HepG2 (cell line): ENCODE data around the gene GRP. TPM values are rescaled to one million over a fixed set of nuclear protein-coding genes. Genes with fewer than 3 reads are reported as not detected.

Experiments
- ARNTL ChIP-seq: sonication (generic); formaldehyde crosslinking; IDR thresholded peaks from 2 replicates; pipeline ENCODE4 v1.4.0; 2020; ENCODE audit warnings: mild to moderate bottlenecking, missing genetic modification reagents
- SAP130 ChIP-seq: IDR thresholded peaks from 2 replicates; pipeline ENCODE4 v1.6.1; 2016; ENCODE audit warnings: low read depth
- ZNF816 ChIP-seq: sonication (generic); formaldehyde crosslinking; IDR thresholded peaks from 2 replicates; pipeline ENCODE4 v1.8.0; 2022; ENCODE audit warnings: missing genetic modification reagents, mild to moderate bottlenecking, borderline replicate concordance
- polyA plus RNA-seq, 8 experiments: library from polyadenylated mRNA; depleted of rRNA in 3 of 8; stranded (reverse) in 7 of 8; unstranded in 1 of 8; fragments of >200 nt; fragmentation: Illumina TruSeq in 4 of 8; extraction: Trizol in 4 of 8; gene quantifications; 2 replicates each; pipeline versions ENCODE4 v1.2.1 to v1.2.3, GENCODE V29; 2011 to 2016; ENCODE audit warnings: low read depth in 4 of 8, missing spikeins in 1 of 8, mixed read lengths in 1 of 8; ENCODE audit not compliant: insufficient read depth in 1 of 8
- total RNA-seq, 5 experiments: library from RNA; depleted of rRNA; stranded (reverse); fragments of >200 nt; fragmentation: Illumina TruSeq; extraction: Trizol; gene quantifications; 2 replicates each; pipeline ENCODE4 v1.2.3, GENCODE V29; 2016; ENCODE audit warnings: low read depth in 1 of 5
- TF ChIP-seq, protein P1 (sequence below): sonication (generic); formaldehyde crosslinking; IDR thresholded peaks from 2 replicates; pipeline ENCODE4 v1.4.0; 2020; ENCODE audit warnings: mild to moderate bottlenecking, missing genetic modification reagents
- TF ChIP-seq, protein P2 (sequence below): sonication (generic); formaldehyde crosslinking; IDR thresholded peaks from 2 replicates; pipeline ENCODE4 v1.8.1; 2022; ENCODE audit warnings: mild to moderate bottlenecking, missing genetic modification reagents
- TF ChIP-seq, protein P3 (sequence below): sonication (generic); formaldehyde crosslinking; IDR thresholded peaks from 2 replicates; pipeline ENCODE4 v1.4.0; 2020; ENCODE audit warnings: mild to moderate bottlenecking, missing genetic modification reagents, borderline replicate concordance

GRP gene
- total and polyA plus RNA-seq, 2 of the 13 experiments (the other 11 are each of a cell fraction or from before 2014, with no cell fraction given): not detected

GRCh38 chr18:59273759-59274532 lies 54.0 kb downstream of the GRP start (continued):
- TF ChIP-seq, protein P1, sequence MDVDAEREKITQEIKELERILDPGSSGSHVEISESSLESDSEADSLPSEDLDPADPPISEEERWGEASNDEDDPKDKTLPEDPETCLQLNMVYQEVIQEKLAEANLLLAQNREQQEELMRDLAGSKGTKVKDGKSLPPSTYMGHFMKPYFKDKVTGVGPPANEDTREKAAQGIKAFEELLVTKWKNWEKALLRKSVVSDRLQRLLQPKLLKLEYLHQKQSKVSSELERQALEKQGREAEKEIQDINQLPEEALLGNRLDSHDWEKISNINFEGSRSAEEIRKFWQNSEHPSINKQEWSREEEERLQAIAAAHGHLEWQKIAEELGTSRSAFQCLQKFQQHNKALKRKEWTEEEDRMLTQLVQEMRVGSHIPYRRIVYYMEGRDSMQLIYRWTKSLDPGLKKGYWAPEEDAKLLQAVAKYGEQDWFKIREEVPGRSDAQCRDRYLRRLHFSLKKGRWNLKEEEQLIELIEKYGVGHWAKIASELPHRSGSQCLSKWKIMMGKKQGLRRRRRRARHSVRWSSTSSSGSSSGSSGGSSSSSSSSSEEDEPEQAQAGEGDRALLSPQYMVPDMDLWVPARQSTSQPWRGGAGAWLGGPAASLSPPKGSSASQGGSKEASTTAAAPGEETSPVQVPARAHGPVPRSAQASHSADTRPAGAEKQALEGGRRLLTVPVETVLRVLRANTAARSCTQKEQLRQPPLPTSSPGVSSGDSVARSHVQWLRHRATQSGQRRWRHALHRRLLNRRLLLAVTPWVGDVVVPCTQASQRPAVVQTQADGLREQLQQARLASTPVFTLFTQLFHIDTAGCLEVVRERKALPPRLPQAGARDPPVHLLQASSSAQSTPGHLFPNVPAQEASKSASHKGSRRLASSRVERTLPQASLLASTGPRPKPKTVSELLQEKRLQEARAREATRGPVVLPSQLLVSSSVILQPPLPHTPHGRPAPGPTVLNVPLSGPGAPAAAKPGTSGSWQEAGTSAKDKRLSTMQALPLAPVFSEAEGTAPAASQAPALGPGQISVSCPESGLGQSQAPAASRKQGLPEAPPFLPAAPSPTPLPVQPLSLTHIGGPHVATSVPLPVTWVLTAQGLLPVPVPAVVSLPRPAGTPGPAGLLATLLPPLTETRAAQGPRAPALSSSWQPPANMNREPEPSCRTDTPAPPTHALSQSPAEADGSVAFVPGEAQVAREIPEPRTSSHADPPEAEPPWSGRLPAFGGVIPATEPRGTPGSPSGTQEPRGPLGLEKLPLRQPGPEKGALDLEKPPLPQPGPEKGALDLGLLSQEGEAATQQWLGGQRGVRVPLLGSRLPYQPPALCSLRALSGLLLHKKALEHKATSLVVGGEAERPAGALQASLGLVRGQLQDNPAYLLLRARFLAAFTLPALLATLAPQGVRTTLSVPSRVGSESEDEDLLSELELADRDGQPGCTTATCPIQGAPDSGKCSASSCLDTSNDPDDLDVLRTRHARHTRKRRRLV: no peak
- TF ChIP-seq, protein P2, sequence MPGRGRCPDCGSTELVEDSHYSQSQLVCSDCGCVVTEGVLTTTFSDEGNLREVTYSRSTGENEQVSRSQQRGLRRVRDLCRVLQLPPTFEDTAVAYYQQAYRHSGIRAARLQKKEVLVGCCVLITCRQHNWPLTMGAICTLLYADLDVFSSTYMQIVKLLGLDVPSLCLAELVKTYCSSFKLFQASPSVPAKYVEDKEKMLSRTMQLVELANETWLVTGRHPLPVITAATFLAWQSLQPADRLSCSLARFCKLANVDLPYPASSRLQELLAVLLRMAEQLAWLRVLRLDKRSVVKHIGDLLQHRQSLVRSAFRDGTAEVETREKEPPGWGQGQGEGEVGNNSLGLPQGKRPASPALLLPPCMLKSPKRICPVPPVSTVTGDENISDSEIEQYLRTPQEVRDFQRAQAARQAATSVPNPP (CRISPR knock-in tag): no peak
- TF ChIP-seq ARNTL (no peak), ZNF816 (CRISPR knock-in tag) (no peak), SAP130 (CRISPR knock-in tag) (no peak)
- TF ChIP-seq, protein P3, sequence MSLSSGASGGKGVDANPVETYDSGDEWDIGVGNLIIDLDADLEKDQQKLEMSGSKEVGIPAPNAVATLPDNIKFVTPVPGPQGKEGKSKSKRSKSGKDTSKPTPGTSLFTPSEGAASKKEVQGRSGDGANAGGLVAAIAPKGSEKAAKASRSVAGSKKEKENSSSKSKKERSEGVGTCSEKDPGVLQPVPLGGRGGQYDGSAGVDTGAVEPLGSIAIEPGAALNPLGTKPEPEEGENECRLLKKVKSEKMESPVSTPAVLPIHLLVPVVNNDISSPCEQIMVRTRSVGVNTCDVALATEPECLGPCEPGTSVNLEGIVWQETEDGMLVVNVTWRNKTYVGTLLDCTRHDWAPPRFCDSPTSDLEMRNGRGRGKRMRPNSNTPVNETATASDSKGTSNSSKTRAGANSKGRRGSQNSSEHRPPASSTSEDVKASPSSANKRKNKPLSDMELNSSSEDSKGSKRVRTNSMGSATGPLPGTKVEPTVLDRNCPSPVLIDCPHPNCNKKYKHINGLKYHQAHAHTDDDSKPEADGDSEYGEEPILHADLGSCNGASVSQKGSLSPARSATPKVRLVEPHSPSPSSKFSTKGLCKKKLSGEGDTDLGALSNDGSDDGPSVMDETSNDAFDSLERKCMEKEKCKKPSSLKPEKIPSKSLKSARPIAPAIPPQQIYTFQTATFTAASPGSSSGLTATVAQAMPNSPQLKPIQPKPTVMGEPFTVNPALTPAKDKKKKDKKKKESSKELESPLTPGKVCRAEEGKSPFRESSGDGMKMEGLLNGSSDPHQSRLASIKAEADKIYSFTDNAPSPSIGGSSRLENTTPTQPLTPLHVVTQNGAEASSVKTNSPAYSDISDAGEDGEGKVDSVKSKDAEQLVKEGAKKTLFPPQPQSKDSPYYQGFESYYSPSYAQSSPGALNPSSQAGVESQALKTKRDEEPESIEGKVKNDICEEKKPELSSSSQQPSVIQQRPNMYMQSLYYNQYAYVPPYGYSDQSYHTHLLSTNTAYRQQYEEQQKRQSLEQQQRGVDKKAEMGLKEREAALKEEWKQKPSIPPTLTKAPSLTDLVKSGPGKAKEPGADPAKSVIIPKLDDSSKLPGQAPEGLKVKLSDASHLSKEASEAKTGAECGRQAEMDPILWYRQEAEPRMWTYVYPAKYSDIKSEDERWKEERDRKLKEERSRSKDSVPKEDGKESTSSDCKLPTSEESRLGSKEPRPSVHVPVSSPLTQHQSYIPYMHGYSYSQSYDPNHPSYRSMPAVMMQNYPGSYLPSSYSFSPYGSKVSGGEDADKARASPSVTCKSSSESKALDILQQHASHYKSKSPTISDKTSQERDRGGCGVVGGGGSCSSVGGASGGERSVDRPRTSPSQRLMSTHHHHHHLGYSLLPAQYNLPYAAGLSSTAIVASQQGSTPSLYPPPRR (CRISPR knock-in tag): no peak
- TF ChIP-seq, all 625 proteins: peak for 0
